ENCODE measurements around the gene ZNF138. TPM values are rescaled to one million over a fixed set of nuclear protein-coding genes. Genes with fewer than 3 reads are reported as not detected.
"Not testable (repeated sequence)": the region's sequence is repeated elsewhere in the genome, so short reads cannot be mapped to it uniquely, and the experiment has no call there.

The ZNF138 gene
- total RNA-seq, 1 donor from 2014 or later, result 6.6 TPM

GRCh38 chr7:64802699-64803098 lies 8.5 kb downstream of the ZNF138 start:
- DNase-seq (ENCODE audit: low read depth), result no peak
- TF ChIP-seq CTCF (conservative IDR thresholded peaks at IDR 0.05; ENCODE audit: low read depth, low read length), result no peak
- H3K4me3 ChIP-seq (ENCODE audit: low read depth, low read length), result no peak overlapping the region

GRCh38 chr7:64807731-64808365 lies 13.6 kb downstream of the ZNF138 start:
- no peak for DNase-seq (ENCODE audit: low read depth)
- TF ChIP-seq CTCF (conservative IDR thresholded peaks at IDR 0.05; ENCODE audit: low read depth, low read length), result no peak
- H3K4me3 ChIP-seq (ENCODE audit: low read depth, low read length), result no peak overlapping the region

- H3K4me3 ChIP-seq (ENCODE audit: low read depth, low read length), result no peak overlapping the region
- DNase-seq (ENCODE audit: low read depth), result no peak
- TF ChIP-seq CTCF (conservative IDR thresholded peaks at IDR 0.05; ENCODE audit: low read depth, low read length), result no peak
Measured at GRCh38 chr7:64811767-64812166, 17.5 kb downstream of the ZNF138 start.

GRCh38 chr7:64830926-64831325 lies 36.7 kb downstream of the ZNF138 start:
- no peak overlapping the region for H3K4me3 ChIP-seq (ENCODE audit: low read depth, low read length)
- no peak for TF ChIP-seq CTCF (conservative IDR thresholded peaks at IDR 0.05; ENCODE audit: low read depth, low read length)
- DNase-seq (ENCODE audit: low read depth), result no peak

- no peak for TF ChIP-seq CTCF (conservative IDR thresholded peaks at IDR 0.05; ENCODE audit: low read depth, low read length)
- DNase-seq (ENCODE audit: low read depth), result no peak
- H3K4me3 ChIP-seq (ENCODE audit: low read depth, low read length), result no peak overlapping the region
Measured at GRCh38 chr7:64832136-64832535, 37.9 kb downstream of the ZNF138 start.

GRCh38 chr7:64834989-64835388 lies 40.8 kb downstream of the ZNF138 start:
- no peak overlapping the region for H3K4me3 ChIP-seq (ENCODE audit: low read depth, low read length)
- DNase-seq (ENCODE audit: low read depth), result no peak
- no peak for TF ChIP-seq CTCF (conservative IDR thresholded peaks at IDR 0.05; ENCODE audit: low read depth, low read length)

- DNase-seq (ENCODE audit: low read depth); H3K4me3 ChIP-seq (ENCODE audit: low read depth, low read length): not testable (repeated sequence)
Measured at GRCh38 chr7:64835856-64836255, 41.6 kb downstream of the ZNF138 start.

GRCh38 chr7:64838051-64838450 lies 43.8 kb downstream of the ZNF138 start:
- not testable (repeated sequence) for DNase-seq (ENCODE audit: low read depth); H3K4me3 ChIP-seq (ENCODE audit: low read depth, low read length)

All from epithelial cell of proximal tubule (primary cell).